ENCODE measurements around the gene NDUFB7. TPM values are rescaled to one million over a fixed set of nuclear protein-coding genes. Genes with fewer than 3 reads are reported as not detected.
"Not testable (repeated sequence)": the region's sequence is repeated elsewhere in the genome, so short reads cannot be mapped to it uniquely, and the experiment has no call there.

The NDUFB7 gene
- total RNA-seq (2014; rRNA removed; shearing (Covaris generic)) = 292 and 321 TPM in 2 replicates

- DNase-seq (ENCODE audit: low read depth) = peak; percentile 94
Measured at GRCh38 chr19:14571695-14572490, at the start of gene NDUFB7. Gene NDUFB7 (minus strand): TSS chr19:14572066. CDS start chr19:14572000, 66 bp downstream.

- DNase-seq (ENCODE audit: low read depth) = no peak
Measured at GRCh38 chr19:14619404-14619803, 47.5 kb upstream of the NDUFB7 start.

- DNase-seq (ENCODE audit: low read depth) = no peak
Measured at GRCh38 chr19:14616407-14616806, 44.5 kb upstream of the NDUFB7 start.

GRCh38 chr19:14615623-14616022 lies 43.8 kb upstream of the NDUFB7 start:
- no peak for DNase-seq (ENCODE audit: low read depth)

GRCh38 chr19:14614099-14614412 lies 42.2 kb upstream of the NDUFB7 start:
- no peak for DNase-seq (ENCODE audit: low read depth)

GRCh38 chr19:14613399-14614098 lies 41.7 kb upstream of the NDUFB7 start:
- not testable (repeated sequence) for DNase-seq (ENCODE audit: low read depth)

GRCh38 chr19:14612657-14613056 lies 40.8 kb upstream of the NDUFB7 start:
- no peak for DNase-seq (ENCODE audit: low read depth)

- not testable (repeated sequence) for DNase-seq (ENCODE audit: low read depth)
Measured at GRCh38 chr19:14612242-14612641, 40.4 kb upstream of the NDUFB7 start.

GRCh38 chr19:14611051-14611450 lies 39.2 kb upstream of the NDUFB7 start:
- no peak for DNase-seq (ENCODE audit: low read depth)

GRCh38 chr19:14606627-14607026 lies 34.8 kb upstream of the NDUFB7 start:
- DNase-seq (ENCODE audit: low read depth) = no peak

- DNase-seq (ENCODE audit: low read depth) = no peak
Measured at GRCh38 chr19:14603990-14604387, 32.1 kb upstream of the NDUFB7 start.

GRCh38 chr19:14599548-14600147 lies 27.8 kb upstream of the NDUFB7 start:
- DNase-seq (ENCODE audit: low read depth) = no peak

- DNase-seq (ENCODE audit: low read depth) = no peak
Measured at GRCh38 chr19:14595558-14595957, 23.7 kb upstream of the NDUFB7 start.

- not testable (repeated sequence) for DNase-seq (ENCODE audit: low read depth)
Measured at GRCh38 chr19:14589433-14589832, 17.6 kb upstream of the NDUFB7 start.

- DNase-seq (ENCODE audit: low read depth) = peak; percentile 72
Measured at GRCh38 chr19:14585187-14585586, 13.3 kb upstream of the NDUFB7 start.

- not testable (repeated sequence) for DNase-seq (ENCODE audit: low read depth)
Measured at GRCh38 chr19:14584372-14584771, 12.5 kb upstream of the NDUFB7 start.

- DNase-seq (ENCODE audit: low read depth) = no peak
Measured at GRCh38 chr19:14582894-14583340, 11.1 kb upstream of the NDUFB7 start, which contains the start of gene CLEC17A. Gene CLEC17A (plus strand): TSS chr19:14583084. CDS start chr19:14583161, 77 bp downstream.

- no peak for DNase-seq (ENCODE audit: low read depth)
Measured at GRCh38 chr19:14580623-14581237, 8.9 kb upstream of the NDUFB7 start.

GRCh38 chr19:14577885-14578427 lies 6.1 kb upstream of the NDUFB7 start:
- DNase-seq (ENCODE audit: low read depth) = peak; percentile 38

- DNase-seq (ENCODE audit: low read depth) = no peak
Measured at GRCh38 chr19:14577264-14577663, 5.4 kb upstream of the NDUFB7 start.

GRCh38 chr19:14576363-14576762 lies 4.5 kb upstream of the NDUFB7 start:
- no peak for DNase-seq (ENCODE audit: low read depth)

Data from M059J (cell line).